OCI-LY7 (cell line): ENCODE results near the gene IQCC. TPM values are rescaled to one million over a fixed set of nuclear protein-coding genes. Genes with fewer than 3 reads are reported as not detected.
A peak's percentile ranks its signal among the peaks of the same experiment; 100 is the strongest.

ENCODE experiments used
- BruUV-seq: library from RNA; stranded (reverse); fragments of 400-500 nt; replicated peaks from 2 replicates; lab custom pipeline; 2021; lab: Mats Ljungman, UMichigan
- CTCF ChIA-PET: fragments of 300-600 bp; sonication (Branson Sonifier 250); formaldehyde crosslinking; loops from one replicate; lab custom pipeline; 2022; ENCODE audit warnings: antibody characterized with exemption; ENCODE audit not compliant: unreplicated experiment; lab: Charles Lee
- POLR2A ChIA-PET: fragments of 300-600 bp; sonication (Branson Sonifier 250); formaldehyde crosslinking; loops from one replicate; lab custom pipeline; 2022; ENCODE audit warnings: antibody characterized with exemption; lab: Charles Lee
- DNase-seq: peaks from one replicate; pipeline ENCODE4 v3.0.0-alpha.2; 2015; ENCODE audit warnings: low spot score
- H2AFZ ChIP-seq: fragments of 200-600 bp; sonication (generic), shearing (Covaris generic); 2 replicates; pipeline ENCODE4 v1.6.1; 2014; ENCODE audit warnings: mild to moderate bottlenecking, antibody characterized with exemption, low read length, moderate library complexity
- H3K27ac ChIP-seq: fragments of 200-600 bp; sonication (generic); 2 replicates; pipeline ENCODE4 v1.5.1; 2014; ENCODE audit warnings: mixed run types, low read depth, mild to moderate bottlenecking, moderate library complexity, low read length, inconsistent platforms; ENCODE audit not compliant: poor library complexity, severe bottlenecking
- H3K36me3 ChIP-seq: fragments of 200-600 bp; sonication (generic); 2 replicates; pipeline ENCODE4 v1.6.1; 2014; ENCODE audit warnings: mild to moderate bottlenecking, antibody characterized with exemption, low read length, moderate library complexity, mixed read lengths; ENCODE audit not compliant: insufficient read depth
- H3K4me1 ChIP-seq: fragments of 200-600 bp; sonication (generic); 2 replicates; pipeline ENCODE4 v1.5.1; 2014; ENCODE audit warnings: mild to moderate bottlenecking, low read length; ENCODE audit not compliant: insufficient read depth, poor library complexity, severe bottlenecking
- H3K4me2 ChIP-seq: fragments of 200-600 bp; sonication (generic); 2 replicates; pipeline ENCODE4 v1.6.1; 2014; ENCODE audit warnings: mild to moderate bottlenecking, low read length
- H3K4me3 ChIP-seq: fragments of 200-600 bp; sonication (generic); 2 replicates; pipeline ENCODE4 v1.5.1; 2014; ENCODE audit warnings: mild to moderate bottlenecking, low read depth, low read length; ENCODE audit not compliant: poor library complexity, severe bottlenecking
- H3K79me2 ChIP-seq: fragments of 200-600 bp; sonication (generic); 2 replicates; pipeline ENCODE4 v1.6.1; 2016; ENCODE audit warnings: low read depth, mild to moderate bottlenecking, low read length, moderate library complexity, mixed read lengths; ENCODE audit not compliant: insufficient read depth
- H3K9me2 ChIP-seq: fragments of 200-600 bp; sonication (generic); 2 replicates; pipeline ENCODE4 v1.6.1; 2016; ENCODE audit warnings: mild to moderate bottlenecking, low read length, mixed read lengths; ENCODE audit not compliant: insufficient read depth
- H3K9me3 ChIP-seq: fragments of 200-600 bp; sonication (generic); 2 replicates; pipeline ENCODE4 v1.6.1; 2014; ENCODE audit warnings: mild to moderate bottlenecking, mixed run types, low read length, mixed read lengths
- H4K20me1 ChIP-seq: fragments of 200-600 bp; sonication (generic); 2 replicates; pipeline ENCODE4 v1.6.1; 2014; ENCODE audit warnings: mild to moderate bottlenecking, antibody characterized with exemption, low read length, moderate library complexity, mixed read lengths; ENCODE audit not compliant: insufficient read depth
- CTCF ChIP-seq: fragments of 200-600 bp; sonication (generic); conservative IDR thresholded peaks from 2 replicates; pipeline ENCODE4 v1.5.1; 2014; ENCODE audit warnings: mild to moderate bottlenecking, antibody characterized with exemption, low read length, moderate library complexity, mixed read lengths
- EZH2phosphoT487 ChIP-seq: fragments of 200-600 bp; sonication (generic); IDR thresholded peaks from 2 replicates; pipeline ENCODE4 v1.6.1; 2018; ENCODE audit warnings: low read depth, borderline replicate concordance, mild to moderate bottlenecking, mixed run types, antibody characterized with exemption, low read length, moderate library complexity, mixed read lengths
- intact Hi-C: fragments of 100-400 bp; cut with micrococcal nuclease; formaldehyde crosslinking; loops from one replicate; pipeline ENCODE4 v1.10.0; 2022; ENCODE audit not compliant: unreplicated experiment
- total RNA-seq, 2 experiments: library from RNA; depleted of rRNA in 1 of 2; stranded (reverse); fragments of >200 nt in 1 of 2; shearing (Covaris generic) in 1 of 2; gene quantifications; 2 replicates each; pipeline ENCODE4 v1.2.3, GENCODE V29; 2014 to 2022

The IQCC gene
- total RNA-seq, 2 experiments from 2014 or later = 8.0 to 14.5 TPM

- Histone ChIP-seq H3K9me3 (no peaks in the 10 kb centered on the region), H3K4me3 (peak overlapping the region; percentile 78), H3K4me1 (peaks cover 40% of the 10 kb centered on the region), H3K36me3 (peaks cover 55% of the 10 kb centered on the region), H2AFZ (no peak overlapping the region), H3K79me2 (peaks cover 55% of the 10 kb centered on the region), H4K20me1 (peaks cover 16% of the 10 kb centered on the region), H3K9me2 (no peaks in the 10 kb centered on the region), H3K27ac (peak overlapping the region; percentile 65), H3K4me2 (peak overlapping the region; percentile 72)
- ChIA-PET CTCF (no interaction called here), POLR2A (interaction anchor here (0.6 to 1.7 kb wide), 3 partner anchors 51 to 105 kb away, joined by 3 to 6 read pairs (median 4); no protein-coding TSS in a partner anchor)
- TSS peak; percentile 50 for BruUV-seq
- intact Hi-C loops = loop anchor here (2.0 kb wide), 1 partner anchor 108 kb away; the partner anchor contains the start of gene TMEM39B
- DNase-seq = no peak
- TF ChIP-seq CTCF (no peak), EZH2phosphoT487 (no peak)
These were observed 24.4 kb upstream of the IQCC start for GRCh38 chr1:32181065-32181464.

GRCh38 chr1:32181563-32181962 is 23.9 kb upstream of the IQCC start:
- H3K4me3 ChIP-seq = peak overlapping the region; percentile 78

More at GRCh38 chr1:32181563-32181962, 23.9 kb upstream of the IQCC start:
- Histone ChIP-seq H3K9me2 (no peaks in the 10 kb centered on the region), H3K27ac (peak overlapping the region; percentile 65), H3K36me3 (peaks cover 60% of the 10 kb centered on the region), H3K4me1 (peaks cover 45% of the 10 kb centered on the region), H3K4me2 (peak overlapping the region; percentile 72), H3K9me3 (no peaks in the 10 kb centered on the region), H3K79me2 (peaks cover 60% of the 10 kb centered on the region), H4K20me1 (peaks cover 16% of the 10 kb centered on the region), H2AFZ (no peak overlapping the region)
- POLR2A ChIA-PET = interaction anchor here (0.6 kb wide), 2 partner anchors 52 to 105 kb away, joined by 3 to 6 read pairs; no protein-coding TSS in a partner anchor
- CTCF ChIA-PET = no interaction called here
- intact Hi-C loops = loop anchor here (2.0 kb wide), 1 partner anchor 109 kb away; the partner anchor contains the start of gene TMEM39B
- TF ChIP-seq CTCF (no peak), EZH2phosphoT487 (no peak)
- DNase-seq = no peak
- no TSS peak for BruUV-seq
